Skeletal muscle cell (primary cell): ENCODE data around the gene PRTG.
"Not testable (repeated sequence)": the region's sequence is repeated elsewhere in the genome, so short reads cannot be mapped to it uniquely, and the experiment has no call there.

Experiments
- DNase-seq: peaks from one replicate; pipeline ENCODE4 v3.0.0-alpha.2; 2010; ENCODE audit warnings: low read depth
- H3K4me3 ChIP-seq: 2 replicates; pipeline ENCODE4 v1.5.1; 2011; ENCODE audit warnings: low read depth, mild to moderate bottlenecking, control low read depth, low read length, moderate library complexity

PRTG gene

GRCh38 chr15:55742927-55743728 is at the start of gene PRTG:
TSS of gene PRTG (minus strand) at chr15:55743152. CDS start at chr15:55742931, 221 bp downstream.
- H3K4me3 ChIP-seq, result peak within 1 kb of the TSS; percentile 70
- DNase-seq, result peak; percentile 21

GRCh38 chr15:55791551-55792400 is 48.8 kb upstream of the PRTG start:
- DNase-seq, result peak; percentile 40
- no peak overlapping the region for H3K4me3 ChIP-seq

GRCh38 chr15:55789066-55789660 is 46.2 kb upstream of the PRTG start:
- no peak overlapping the region for H3K4me3 ChIP-seq
- no peak for DNase-seq

- DNase-seq, result no peak
- no peak overlapping the region for H3K4me3 ChIP-seq
Measured at GRCh38 chr15:55786341-55786740, 43.4 kb upstream of the PRTG start.

GRCh38 chr15:55785593-55785992 is 42.6 kb upstream of the PRTG start:
- DNase-seq, H3K4me3 ChIP-seq: not testable (repeated sequence)

GRCh38 chr15:55784286-55784685 is 41.3 kb upstream of the PRTG start:
- DNase-seq, result no peak
- H3K4me3 ChIP-seq, result no peak overlapping the region

GRCh38 chr15:55782901-55783300 is 39.9 kb upstream of the PRTG start:
- H3K4me3 ChIP-seq, result no peak overlapping the region
- DNase-seq, result no peak

- no peak overlapping the region for H3K4me3 ChIP-seq
- DNase-seq, result no peak
Measured at GRCh38 chr15:55780292-55780691, 37.3 kb upstream of the PRTG start.

- H3K4me3 ChIP-seq, result no peak overlapping the region
- DNase-seq, result no peak
Measured at GRCh38 chr15:55778932-55779331, 36.0 kb upstream of the PRTG start.

- H3K4me3 ChIP-seq, result no peak overlapping the region
- DNase-seq, result no peak
Measured at GRCh38 chr15:55775316-55775715, 32.4 kb upstream of the PRTG start.

- no peak for DNase-seq
Measured at GRCh38 chr15:55774113-55774970, 31.4 kb upstream of the PRTG start.

GRCh38 chr15:55770806-55771205 is 27.9 kb upstream of the PRTG start:
- no peak for DNase-seq
- no peak overlapping the region for H3K4me3 ChIP-seq

More at GRCh38 chr15:55774113-55774970, 31.4 kb upstream of the PRTG start:
- H3K4me3 ChIP-seq, result no peak overlapping the region

GRCh38 chr15:55770261-55770660 is 27.3 kb upstream of the PRTG start:
- H3K4me3 ChIP-seq, result no peak overlapping the region
- DNase-seq, result no peak

- H3K4me3 ChIP-seq, result no peak overlapping the region
- no peak for DNase-seq
Measured at GRCh38 chr15:55768670-55769185, 25.8 kb upstream of the PRTG start.

GRCh38 chr15:55766676-55767075 is 23.7 kb upstream of the PRTG start:
- DNase-seq, result no peak
- no peak overlapping the region for H3K4me3 ChIP-seq

- H3K4me3 ChIP-seq, result no peak overlapping the region
- no peak for DNase-seq
Measured at GRCh38 chr15:55764398-55764797, 21.4 kb upstream of the PRTG start.

- no peak overlapping the region for H3K4me3 ChIP-seq
- no peak for DNase-seq
Measured at GRCh38 chr15:55758580-55758986, 15.6 kb upstream of the PRTG start.

GRCh38 chr15:55753433-55753832 is 10.5 kb upstream of the PRTG start:
- DNase-seq, H3K4me3 ChIP-seq: not testable (repeated sequence)

- no peak overlapping the region for H3K4me3 ChIP-seq
- DNase-seq, result no peak
Measured at GRCh38 chr15:55750706-55751105, 7.8 kb upstream of the PRTG start.
